HG03097 (cell line): Measurements from ENCODE around the gene CMA1.
"Not testable (repeated sequence)": the region's sequence is repeated elsewhere in the genome, so short reads cannot be mapped to it uniquely, and the experiment has no call there.

Experiments used
- ATAC-seq: cut with Tn5 transposase; IDR thresholded peaks from one replicate; pipeline ENCODE4 v1.9.1; 2021; ENCODE audit not compliant: unreplicated experiment, low FRiP score

Gene CMA1

GRCh38 chr14:24508155-24508840 is at the start of gene CMA1:
Gene CMA1, minus strand, starts transcription at chr14:24508265. Its CDS starts 30 bp downstream, at chr14:24508235.
- peak; percentile 67 for ATAC-seq

DNA sequence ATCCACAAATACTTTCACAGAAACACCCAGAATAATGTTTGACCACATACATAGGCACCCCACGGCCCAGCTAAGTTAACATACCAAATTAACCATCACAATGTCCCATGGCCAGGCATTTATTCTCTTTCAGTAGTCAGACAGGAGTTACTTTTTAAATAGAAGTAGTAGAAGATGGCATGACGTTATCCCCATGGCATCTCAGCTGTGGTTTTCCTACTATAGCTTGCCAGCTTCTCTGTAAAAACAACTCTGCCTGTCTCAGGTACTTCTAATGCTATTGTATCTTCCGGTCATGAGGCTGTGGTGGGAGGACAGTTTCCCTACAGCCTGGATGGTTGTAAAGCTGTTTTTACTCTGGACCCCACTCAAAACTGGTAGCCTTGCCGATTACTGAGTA is 48.7 kb upstream of the CMA1 start:
- ATAC-seq, result no peak

GRCh38 chr14:24549064-24549463 is 41.0 kb upstream of the CMA1 start:
- ATAC-seq, result not testable (repeated sequence)

DNA sequence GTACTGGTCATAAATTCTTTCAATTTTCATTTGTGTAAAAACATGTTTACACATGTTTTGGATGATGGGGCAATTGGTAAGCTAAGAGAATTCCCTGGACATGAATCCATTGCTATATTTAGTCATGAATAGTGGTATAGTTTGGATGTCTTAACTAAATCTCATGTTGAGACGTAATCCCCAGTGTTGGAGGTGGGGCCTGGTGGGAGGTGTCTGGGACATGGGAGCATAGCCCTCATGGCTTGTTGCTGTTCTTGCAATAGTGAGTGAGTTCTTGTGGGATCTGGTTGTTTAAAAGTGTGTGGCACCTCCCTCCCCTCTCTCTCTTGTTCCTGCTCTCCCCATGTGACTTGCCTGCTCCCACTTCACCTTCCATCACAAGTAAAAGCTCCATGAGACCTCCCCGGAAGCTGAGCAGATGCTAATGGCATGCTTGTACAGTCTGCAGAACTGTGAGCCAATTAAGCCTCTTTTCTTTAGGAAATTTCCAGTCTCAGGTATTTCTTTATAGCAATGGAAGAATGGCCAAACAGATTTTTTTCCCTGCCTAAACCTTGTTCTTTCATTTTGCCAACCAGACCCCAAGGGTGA is 34.4 kb upstream of the CMA1 start:
- ATAC-seq, result no peak

GRCh38 chr14:24535737-24536136 is 27.7 kb upstream of the CMA1 start:
- ATAC-seq, result no peak

GRCh38 chr14:24534286-24534685 is 26.2 kb upstream of the CMA1 start:
- ATAC-seq, result no peak

DNA sequence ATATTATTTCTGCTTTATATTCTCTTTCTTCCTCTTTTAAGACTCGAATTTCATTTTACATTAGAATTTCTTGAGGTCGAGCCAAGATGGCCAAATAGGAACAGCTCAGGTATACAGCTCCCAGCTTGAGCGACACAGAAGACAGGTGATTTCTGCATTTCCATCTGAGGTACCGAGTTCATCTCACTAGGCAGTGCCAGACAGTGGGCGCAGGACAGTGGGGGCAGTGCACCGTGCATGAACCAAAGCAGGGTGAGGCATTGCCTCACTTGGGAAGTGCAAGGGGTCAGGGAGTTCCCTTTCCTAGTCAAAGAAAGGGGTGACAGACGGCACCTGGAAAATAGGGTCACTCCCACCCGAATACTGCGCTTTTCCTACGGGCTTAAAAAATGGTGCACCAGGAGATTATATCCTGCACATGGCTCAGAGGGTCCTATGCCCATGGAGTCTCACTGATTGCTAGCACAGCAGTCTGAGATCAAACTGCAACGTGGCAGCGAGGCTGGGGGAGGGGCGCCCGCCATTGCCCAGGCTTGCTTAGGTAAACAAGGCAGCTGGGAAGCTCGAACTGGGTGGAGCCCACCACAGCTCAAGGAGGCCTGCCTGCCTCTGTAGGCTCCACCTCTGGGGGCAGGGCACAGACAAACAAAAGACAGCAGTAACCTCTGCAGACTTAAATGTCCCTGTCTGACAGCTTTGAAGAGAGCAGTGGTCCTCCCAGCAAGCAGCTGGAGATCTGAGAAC is 18.0 kb upstream of the CMA1 start:
- not testable (repeated sequence) for ATAC-seq

- no peak for ATAC-seq
Observed at GRCh38 chr14:24518851-24519250, 10.8 kb upstream of the CMA1 start.

- no peak for ATAC-seq
Observed at GRCh38 chr14:24514209-24514608, 6.1 kb upstream of the CMA1 start.

DNA sequence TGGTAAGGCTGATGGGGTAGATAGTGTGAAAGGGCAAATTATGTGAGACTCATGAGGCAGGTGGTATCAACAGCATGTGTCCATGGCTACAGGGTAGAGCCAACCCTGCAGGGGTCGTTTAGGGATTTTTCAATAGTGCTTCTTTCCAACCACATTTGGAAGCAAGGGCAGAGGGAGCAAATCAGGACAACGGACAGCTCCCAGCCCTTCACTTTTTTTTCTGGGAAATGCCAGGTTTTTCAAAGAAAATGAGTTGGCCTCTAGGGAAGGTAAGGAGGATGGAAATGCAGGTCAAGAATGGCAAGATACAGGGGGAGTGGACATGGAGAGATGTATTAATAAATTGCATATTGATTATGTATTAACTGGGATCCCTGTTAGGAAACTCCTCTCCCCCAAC is 4.9 kb upstream of the CMA1 start:
- ATAC-seq, result no peak

- no peak for ATAC-seq
Observed at GRCh38 chr14:24506443-24506842, 1.6 kb downstream of the CMA1 start.

GRCh38 chr14:24504425-24504950 is 3.6 kb downstream of the CMA1 start:
- no peak for ATAC-seq

DNA sequence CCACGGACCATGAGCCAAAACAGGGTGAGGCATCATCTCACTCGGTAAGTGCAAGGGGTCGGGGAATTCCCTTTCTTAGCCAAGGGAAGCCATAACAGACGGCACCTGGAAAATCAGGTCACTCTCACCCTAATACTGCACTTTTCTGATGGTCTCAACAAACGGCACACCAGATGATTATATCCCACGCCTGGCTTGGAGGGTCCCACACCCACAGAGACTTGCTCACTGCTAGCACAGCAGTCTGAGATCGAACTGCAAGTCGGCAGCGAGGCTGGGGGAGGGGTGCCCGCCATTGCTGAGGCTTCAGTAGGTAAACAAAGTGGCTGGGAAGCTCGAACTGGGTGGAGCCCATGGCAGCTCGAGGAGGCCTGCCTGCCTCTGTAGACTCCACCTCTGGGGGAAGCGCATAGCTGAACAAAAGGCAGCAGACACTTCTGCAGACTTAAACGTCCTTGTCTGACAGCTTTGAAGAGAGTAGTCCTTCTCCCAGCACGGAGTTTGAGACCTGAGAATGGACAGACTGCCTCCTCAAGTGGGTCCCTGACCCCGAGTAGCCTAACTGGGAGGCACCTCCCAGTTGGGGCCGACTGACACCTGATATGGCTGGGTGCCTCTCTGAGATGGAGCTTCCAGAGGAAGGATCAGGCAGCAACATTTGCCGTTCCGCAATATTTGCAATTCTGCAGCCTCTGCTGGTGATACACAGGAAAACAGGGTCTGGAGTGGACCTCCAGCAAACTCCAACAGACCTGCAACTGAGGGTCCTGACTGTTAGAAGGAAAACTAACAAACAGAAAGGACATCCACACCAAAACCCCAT is 16.3 kb downstream of the CMA1 start:
- not testable (repeated sequence) for ATAC-seq

- no peak for ATAC-seq
Observed at GRCh38 chr14:24483604-24484252, 24.3 kb downstream of the CMA1 start.

GRCh38 chr14:24482699-24483303 is 25.3 kb downstream of the CMA1 start:
- ATAC-seq, result not testable (repeated sequence)

DNA sequence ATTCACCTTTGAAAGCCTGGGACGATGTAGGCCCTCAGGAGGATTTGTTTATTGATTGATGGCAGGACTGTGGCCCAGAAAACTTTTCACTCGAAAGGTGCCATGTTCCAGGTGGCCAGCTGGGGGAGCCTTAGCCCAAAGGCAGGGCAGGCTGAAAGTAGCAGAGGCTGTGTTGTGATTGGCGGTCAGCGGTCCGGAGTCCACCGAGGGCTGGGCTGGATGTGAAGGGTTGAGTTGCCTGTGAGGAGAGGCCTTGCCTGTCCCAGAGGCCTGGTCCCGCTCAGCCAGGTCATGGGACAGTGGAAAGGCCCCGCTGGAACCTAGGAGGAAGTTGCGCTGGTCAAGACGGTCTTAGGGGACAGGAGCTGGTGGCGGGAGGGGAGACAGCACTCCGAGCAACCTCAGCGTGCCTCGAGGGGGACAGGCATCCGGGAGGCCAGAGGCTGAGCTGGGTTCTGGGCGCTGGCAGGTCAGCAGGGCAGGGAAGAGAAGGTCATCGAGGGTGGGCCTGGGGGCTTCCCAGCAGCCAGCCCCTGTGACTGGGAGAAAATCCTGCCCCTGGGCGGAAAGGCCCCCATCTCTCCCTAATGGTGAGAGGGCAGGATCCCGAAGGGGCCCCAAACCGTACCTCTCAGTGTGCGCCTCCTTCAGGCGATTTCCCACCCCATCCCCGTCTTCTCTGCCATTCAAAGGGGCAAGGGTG is 26.3 kb downstream of the CMA1 start:
- peak; percentile 79 for ATAC-seq

- not testable (repeated sequence) for ATAC-seq
Observed at GRCh38 chr14:24479999-24480398, 28.1 kb downstream of the CMA1 start.

GRCh38 chr14:24475261-24475660 is 32.8 kb downstream of the CMA1 start:
- ATAC-seq, result no peak

GRCh38 chr14:24473211-24473610 is 34.9 kb downstream of the CMA1 start:
- ATAC-seq, result no peak
